Upper lobe of left lung (tissue), 6 donors: ENCODE measurements around the gene SERF1B. TPM values are rescaled to one million over a fixed set of nuclear protein-coding genes. Genes with fewer than 3 reads are reported as not detected.
"Not testable (repeated sequence)": the region's sequence is repeated elsewhere in the genome, so short reads cannot be mapped to it uniquely, and the experiment has no call there.

Experiments used
- ATAC-seq, 2 donors: fragments of 200-7000 bp; cut with Tn5 transposase; one replicate each; pipeline ENCODE4 v1.9.1; 2022; ENCODE audit warnings: mild to moderate bottlenecking in 2 of 2, moderate library complexity in 2 of 2; ENCODE audit not compliant: low FRiP score in 2 of 2
- DNase-seq, 2 donors: peaks; one replicate each; pipeline ENCODE4 v3.0.0-alpha.2; 2019 to 2020
- H3K27ac ChIP-seq, 4 donors: fragments of 200-600 bp; sonication (generic); one replicate each; pipeline ENCODE4 v1.5.1; 2016 to 2019
- H3K27me3 ChIP-seq, 4 donors: fragments of 200-600 bp; sonication (generic); one replicate each; pipeline ENCODE4 v1.5.1; 2017 to 2019
- H3K36me3 ChIP-seq, 4 donors: fragments of 200-600 bp; sonication (generic); one replicate each; pipeline ENCODE4 v1.5.1; 2016 to 2019
- H3K4me1 ChIP-seq, 4 donors: fragments of 200-600 bp; sonication (generic); one replicate each; pipeline ENCODE4 v1.5.1; 2018 to 2019
- H3K4me3 ChIP-seq, 4 donors: fragments of 200-600 bp; sonication (generic); one replicate each; pipeline ENCODE4 v1.5.1; 2017 to 2019; ENCODE audit warnings: mild to moderate bottlenecking in 2 of 4, moderate library complexity in 1 of 4
- H3K9me3 ChIP-seq, 4 donors: fragments of 200-600 bp; sonication (generic); one replicate each; pipeline ENCODE4 v1.5.1; 2018 to 2019
- WGBS, 2 donors: methylation state at CpG; one replicate each; pipeline ENCODE4 v1.1.5; 2017 to 2018; 5-methylcytosine and 5-hydroxymethylcytosine counted together
- total RNA-seq, 6 donors: library from RNA; depleted of rRNA in 4 of 6; stranded (reverse); fragments of >200 nt in 4 of 6; gene quantifications; one replicate each; pipeline versions ENCODE4 v1.1.0 to v1.2.1, GENCODE V29; 2016 to 2021
- donor health status: DM: no; HTN: no; CAD: no; lungs with moderate emphysema.
- donor health status: DM: no; HTN: yes; CAD: no; lungs with severe emphysema.

The SERF1B gene
- 10 to 100 TPM in 5 of 6 donors, 1 to 10 TPM in 1; 5.2 to 46.2 (median 31.8) TPM for total RNA-seq

DNA sequence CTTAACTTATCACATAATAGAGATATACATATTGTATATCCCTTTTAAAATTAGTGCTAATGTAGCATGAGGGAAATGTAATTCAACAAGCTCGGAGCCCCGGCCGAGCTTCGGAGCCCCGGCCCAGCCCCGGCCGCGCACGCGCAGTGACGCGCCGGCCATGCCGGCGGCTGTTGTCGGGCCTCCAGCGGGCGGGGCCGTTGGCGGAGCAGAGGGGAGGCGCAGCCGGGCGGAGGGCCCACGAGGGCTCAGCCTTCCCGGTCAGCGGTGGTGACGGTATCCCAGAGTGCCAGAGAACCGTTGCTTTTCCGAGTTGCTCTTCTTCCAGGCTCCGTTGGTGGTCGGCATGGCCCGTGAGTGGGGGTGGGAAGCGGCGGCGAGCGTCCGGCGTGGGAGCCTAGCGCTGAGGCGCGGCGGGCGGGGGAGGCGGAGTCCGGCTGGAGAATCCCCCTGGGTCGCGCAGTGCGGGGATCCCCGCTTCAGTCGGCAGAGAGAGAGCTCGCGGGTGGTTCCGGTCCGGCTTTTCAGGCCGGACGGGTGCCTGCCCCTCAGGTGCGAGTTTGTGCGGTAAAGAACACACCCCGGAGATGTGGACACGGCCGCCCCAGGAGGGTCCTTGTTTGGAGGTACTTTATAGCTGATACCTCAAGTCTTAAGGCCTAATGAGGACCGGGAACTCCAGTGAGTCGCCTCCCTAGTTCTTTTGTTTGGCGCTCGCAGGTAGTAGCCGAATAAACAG is at the start of gene SERF1B:
Gene SERF1B (plus strand): TSS at position 146 of the 739 bp plus-strand sequence. CDS start 201 bp downstream, at position 347.
- H3K9me3 ChIP-seq, H3K36me3 ChIP-seq: not testable (repeated sequence)

DNA sequence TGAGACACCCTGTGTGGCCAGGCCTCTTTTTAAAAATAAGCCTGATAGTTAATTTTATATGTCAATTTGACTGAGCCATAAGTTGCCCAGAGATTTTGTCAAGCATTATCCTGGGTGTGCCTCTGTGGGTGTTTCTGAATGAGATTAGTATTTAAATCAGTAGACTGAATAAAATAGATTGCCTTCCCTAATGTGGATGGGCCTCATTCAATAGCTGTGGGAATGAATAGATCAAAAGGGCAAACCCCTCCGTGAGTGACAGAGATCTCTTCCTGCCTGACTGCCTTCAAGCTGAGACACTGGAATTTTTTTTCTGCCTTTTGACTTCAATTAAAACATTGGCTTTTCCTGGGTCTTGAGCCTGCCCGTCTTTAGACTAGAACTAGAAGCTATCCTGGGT is 33.3 kb upstream of the SERF1B start:
- WGBS, 2 donors, result no CpG with 5 or more reads among the region's 2 CpGs

More for the DNA sequence above, at the start of gene SERF1B:
- not testable (repeated sequence) for H3K27ac ChIP-seq, DNase-seq, H3K4me3 ChIP-seq, H3K4me1 ChIP-seq, H3K27me3 ChIP-seq
- no CpG with 5 or more reads among the region's 66 CpGs for WGBS, 2 donors
- ATAC-seq, result peak; percentile 94 to 99

DNA sequence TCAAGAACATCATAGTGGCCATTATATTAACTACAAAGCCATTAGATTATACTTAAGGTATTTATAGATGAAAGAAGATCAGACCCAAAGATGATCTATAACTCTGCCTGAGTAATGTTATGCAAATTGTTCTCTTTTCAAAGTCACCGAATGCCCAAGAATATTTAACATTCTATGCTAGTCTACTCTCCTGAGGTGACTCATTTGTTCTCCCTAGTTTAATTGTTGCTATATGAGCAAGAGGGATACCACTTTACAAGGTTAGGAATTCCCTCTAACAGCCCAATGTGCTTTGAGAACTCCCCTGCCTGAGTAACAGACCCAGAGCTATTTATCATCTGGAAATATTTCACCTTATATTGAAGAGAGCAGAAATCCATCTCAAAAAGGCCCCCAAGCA is 29.5 kb upstream of the SERF1B start:
- not testable (repeated sequence) for H3K4me1 ChIP-seq, H3K27ac ChIP-seq, H3K4me3 ChIP-seq, ATAC-seq, H3K36me3 ChIP-seq, H3K9me3 ChIP-seq, DNase-seq, H3K27me3 ChIP-seq
- no CpG with 5 or more reads among the region's 1 CpG for WGBS, 2 donors

More for the DNA sequence above, 33.3 kb upstream of the SERF1B start:
- ATAC-seq, H3K27ac ChIP-seq, DNase-seq, H3K36me3 ChIP-seq, H3K9me3 ChIP-seq, H3K4me3 ChIP-seq, H3K4me1 ChIP-seq, H3K27me3 ChIP-seq: not testable (repeated sequence)

DNA sequence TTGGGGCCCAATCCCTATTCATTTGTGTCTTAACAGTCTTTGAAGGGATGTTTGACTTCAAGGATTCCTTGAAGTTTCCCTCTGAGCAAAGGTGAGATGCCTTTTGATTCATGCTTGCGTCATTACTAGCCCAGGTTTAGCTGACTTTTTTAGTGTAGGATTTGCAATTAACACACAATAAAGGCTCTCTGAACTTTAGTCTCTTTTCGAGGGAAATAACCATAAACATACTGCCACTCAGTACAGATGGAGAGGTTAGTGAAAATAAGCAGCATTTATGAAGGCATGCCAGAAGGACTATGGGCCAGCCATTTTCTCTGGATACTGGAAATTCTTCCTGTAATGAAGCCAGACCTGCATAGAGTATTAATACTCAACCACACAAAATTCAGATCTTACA is 4.4 kb upstream of the SERF1B start:
- not testable (repeated sequence) for H3K27ac ChIP-seq, H3K9me3 ChIP-seq, DNase-seq, H3K27me3 ChIP-seq, H3K4me3 ChIP-seq, H3K4me1 ChIP-seq, ATAC-seq, H3K36me3 ChIP-seq
- no CpG with 5 or more reads among the region's 2 CpGs for WGBS, 2 donors

DNA sequence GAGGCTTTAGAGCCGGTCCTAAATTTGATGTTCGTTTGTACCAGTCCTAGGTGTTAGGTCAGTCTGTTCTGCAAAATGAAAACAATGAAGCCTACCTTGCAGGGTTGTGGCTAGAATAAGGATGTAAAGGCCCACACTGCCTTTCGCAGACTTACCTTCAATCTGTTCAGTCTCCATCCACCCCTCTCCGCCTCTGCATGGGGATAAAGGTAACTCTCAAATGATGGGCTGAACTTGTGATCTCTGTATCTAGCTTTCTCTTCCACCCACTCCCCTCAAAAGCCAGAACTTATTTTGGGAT is 744 bp downstream of the SERF1B start:
- WGBS, 2 donors, result no CpG with 5 or more reads among the region's 4 CpGs
- not testable (repeated sequence) for H3K9me3 ChIP-seq, H3K36me3 ChIP-seq, DNase-seq, H3K4me1 ChIP-seq, H3K27me3 ChIP-seq, H3K27ac ChIP-seq, H3K4me3 ChIP-seq
- peak in 1 of 2 donors; percentile 17 for ATAC-seq

DNA sequence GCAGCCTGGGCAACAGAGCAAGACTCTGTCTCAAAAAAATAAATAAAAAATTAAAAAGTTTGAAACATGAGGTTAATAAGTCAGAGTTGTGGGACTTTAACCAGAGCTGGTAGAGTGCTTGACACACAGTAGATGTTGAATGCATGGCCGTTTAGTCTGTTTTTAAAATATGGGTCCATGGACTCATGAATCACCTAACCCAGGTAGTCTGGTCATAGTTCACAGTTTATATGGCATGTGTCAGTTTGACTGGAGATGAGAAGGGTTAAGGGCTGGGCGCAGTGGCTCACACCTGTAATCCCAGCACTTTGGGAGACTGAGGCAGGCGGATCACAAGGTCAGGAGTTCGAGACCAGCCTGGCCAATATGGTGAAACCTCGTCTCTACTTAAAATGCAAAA is 6.2 kb downstream of the SERF1B start:
- H3K4me3 ChIP-seq, H3K27ac ChIP-seq, DNase-seq, H3K27me3 ChIP-seq, H3K36me3 ChIP-seq, H3K9me3 ChIP-seq, H3K4me1 ChIP-seq, ATAC-seq: not testable (repeated sequence)
- WGBS, 2 donors, result no CpG with 5 or more reads among the region's 5 CpGs

DNA sequence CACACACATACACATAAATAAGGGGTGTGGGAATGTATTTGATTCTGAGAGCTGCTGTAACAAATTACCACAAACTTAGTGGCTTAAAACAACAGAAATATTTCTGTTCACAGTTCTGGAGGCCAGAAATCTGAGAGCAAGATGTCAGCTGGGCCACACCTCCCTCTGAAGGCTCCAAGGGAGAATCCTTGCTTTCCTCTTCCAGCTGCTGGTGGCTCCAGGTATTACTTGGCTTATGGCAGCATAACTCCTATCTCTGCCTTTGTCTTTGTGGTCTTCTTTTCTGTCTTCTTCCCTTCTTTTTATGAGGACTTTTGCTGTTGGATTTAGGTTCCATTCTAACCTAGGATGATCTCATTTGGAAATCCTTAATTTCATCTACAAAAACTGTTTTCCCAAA is 16.4 kb downstream of the SERF1B start:
- H3K9me3 ChIP-seq, H3K36me3 ChIP-seq, DNase-seq, H3K27ac ChIP-seq, H3K4me3 ChIP-seq, ATAC-seq, H3K4me1 ChIP-seq, H3K27me3 ChIP-seq: not testable (repeated sequence)

GRCh38 chr5:70049790-70050142 is 24.7 kb downstream of the SERF1B start:
- not testable (repeated sequence) for DNase-seq, H3K9me3 ChIP-seq, H3K4me3 ChIP-seq, H3K27me3 ChIP-seq, H3K27ac ChIP-seq, H3K4me1 ChIP-seq, H3K36me3 ChIP-seq
- no CpG with 5 or more reads among the region's 16 CpGs for WGBS, 2 donors
- peak; percentile 47 to 54 for ATAC-seq

DNA sequence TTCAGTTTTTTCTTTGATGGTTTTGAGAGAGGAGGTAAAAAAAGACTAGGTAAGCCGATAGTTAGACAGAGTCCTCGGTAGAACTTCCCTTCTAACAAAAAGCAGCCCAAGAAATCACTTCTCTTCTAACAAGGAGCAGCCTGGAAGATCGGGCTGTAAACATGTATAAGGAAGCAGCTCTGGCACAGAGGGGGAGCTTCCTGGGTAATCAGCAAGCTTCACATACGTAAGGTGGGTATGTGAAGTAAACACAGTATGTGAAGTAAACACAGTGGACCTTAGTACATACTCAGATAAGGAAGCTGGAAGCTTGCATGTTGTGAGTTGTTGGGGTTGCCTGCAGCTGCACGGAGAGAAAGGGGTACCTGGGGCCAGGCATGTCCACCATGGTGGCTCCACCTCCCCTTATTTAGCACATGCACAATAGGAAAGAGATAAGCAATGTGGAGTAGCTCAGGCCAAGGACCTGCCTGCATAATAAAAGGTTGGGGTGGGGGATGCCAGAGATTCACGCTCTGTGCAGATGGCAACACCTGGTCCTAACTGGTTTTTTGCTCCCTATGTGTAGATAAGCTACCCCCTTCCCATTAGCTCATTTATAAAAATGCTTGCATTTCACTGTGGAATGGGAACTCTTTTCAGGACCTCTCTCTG is 31.4 kb downstream of the SERF1B start:
- H3K4me1 ChIP-seq, ATAC-seq, H3K36me3 ChIP-seq, DNase-seq, H3K27ac ChIP-seq, H3K4me3 ChIP-seq, H3K9me3 ChIP-seq, H3K27me3 ChIP-seq: not testable (repeated sequence)
- no CpG with 5 or more reads among the region's 6 CpGs for WGBS, 2 donors

DNA sequence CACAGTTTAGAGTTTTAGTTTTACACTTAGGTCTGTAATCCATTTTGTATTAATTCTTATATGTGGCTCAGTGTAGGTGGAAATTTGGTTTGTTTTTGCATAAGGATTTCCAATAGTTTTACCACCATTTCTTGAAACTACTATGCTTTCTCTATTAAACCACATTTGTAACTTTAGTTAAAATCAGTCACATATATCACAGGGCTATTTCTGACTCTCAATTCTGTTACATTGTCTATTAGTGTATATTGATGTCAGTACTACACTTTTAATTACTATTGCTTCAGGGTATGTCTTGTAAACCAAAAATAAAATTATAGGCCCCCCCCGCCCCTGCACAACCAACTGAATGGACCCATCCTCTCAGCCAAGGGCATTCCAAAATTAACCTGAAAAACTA is 32.1 kb downstream of the SERF1B start:
- H3K36me3 ChIP-seq, DNase-seq, ATAC-seq, H3K4me3 ChIP-seq, H3K4me1 ChIP-seq, H3K9me3 ChIP-seq, H3K27ac ChIP-seq, H3K27me3 ChIP-seq: not testable (repeated sequence)
- no CpG with 5 or more reads among the region's 1 CpG for WGBS, 2 donors

DNA sequence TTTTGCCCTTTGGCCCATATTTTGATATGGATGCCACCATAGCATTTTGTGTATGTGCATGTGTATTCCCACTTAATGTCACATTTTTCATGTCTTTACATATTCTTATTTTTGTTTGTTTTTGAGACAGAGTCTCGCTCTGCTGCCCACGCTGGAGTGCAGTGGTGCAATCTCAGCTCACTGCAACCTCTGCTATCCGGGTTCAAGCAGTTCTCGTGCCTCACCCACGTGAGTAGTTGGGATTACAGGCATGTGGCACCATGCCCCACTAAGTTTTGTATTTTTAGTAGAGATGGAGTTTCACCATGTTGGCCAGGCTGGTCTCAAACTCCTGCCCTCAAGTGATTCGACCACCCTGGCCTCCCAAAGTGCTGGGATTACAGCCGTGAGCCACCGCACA is 52.6 kb downstream of the SERF1B start:
- H3K9me3 ChIP-seq, H3K4me3 ChIP-seq, H3K27ac ChIP-seq, ATAC-seq, H3K4me1 ChIP-seq, H3K36me3 ChIP-seq, H3K27me3 ChIP-seq, DNase-seq: not testable (repeated sequence)
- 62 to 79% methylated on average over 5 of the region's 8 CpGs for WGBS, 2 donors

GRCh38 chr5:70088907-70089464 is 63.9 kb downstream of the SERF1B start:
- H3K36me3 ChIP-seq, H3K27ac ChIP-seq, H3K9me3 ChIP-seq, ATAC-seq, DNase-seq, H3K27me3 ChIP-seq, H3K4me3 ChIP-seq, H3K4me1 ChIP-seq: not testable (repeated sequence)
- WGBS, 2 donors, result no CpG with 5 or more reads among the region's 1 CpG

- WGBS, 2 donors, result no CpG with 5 or more reads among the region's 7 CpGs
- not testable (repeated sequence) for H3K27me3 ChIP-seq, H3K36me3 ChIP-seq, H3K27ac ChIP-seq, H3K4me1 ChIP-seq, H3K4me3 ChIP-seq, DNase-seq, ATAC-seq, H3K9me3 ChIP-seq
These were observed 66.7 kb downstream of the SERF1B start for GRCh38 chr5:70091776-70092175.
